SU-DHL-6 (cell line): ENCODE data around the gene COPS2.

Experiments
- H2AFZ ChIP-seq: fragments of 200-600 bp; sonication (generic); 2 replicates; pipeline ENCODE4 v1.6.1; 2014; ENCODE audit warnings: low read depth, mild to moderate bottlenecking, moderate library complexity, mixed read lengths, antibody characterized with exemption, low read length; ENCODE audit not compliant: severe bottlenecking
- H3F3A ChIP-seq: fragments of 200-600 bp; shearing (Covaris generic); 2 replicates; pipeline ENCODE4 v1.6.0; 2016; ENCODE audit warnings: antibody characterized with exemption, mild to moderate bottlenecking; ENCODE audit not compliant: insufficient read depth
- H3K27ac ChIP-seq: fragments of 200-600 bp; sonication (generic); 2 replicates; pipeline ENCODE4 v1.5.1; 2016; ENCODE audit warnings: low read depth, mild to moderate bottlenecking, low read length, moderate library complexity, mixed read lengths
- H3K27me3 ChIP-seq: fragments of 200-600 bp; sonication (generic), shearing (Covaris generic); 2 replicates; pipeline ENCODE4 v1.6.0; 2014; ENCODE audit warnings: mild to moderate bottlenecking, low read length
- H3K36me3 ChIP-seq: fragments of 200-600 bp; sonication (generic); 2 replicates; pipeline ENCODE4 v1.6.1; 2014; ENCODE audit warnings: mild to moderate bottlenecking, low read length, mixed read lengths
- H3K4me2 ChIP-seq: fragments of 300-600, 200-600 bp; shearing (Covaris generic), sonication (generic); 2 replicates; pipeline ENCODE4 v1.6.0; 2014; ENCODE audit warnings: low read length, low read depth, mild to moderate bottlenecking; ENCODE audit not compliant: poor library complexity, severe bottlenecking
- H3K4me3 ChIP-seq: fragments of 200-600 bp; sonication (generic); 2 replicates; pipeline ENCODE4 v1.5.1; 2014; ENCODE audit warnings: antibody characterized with exemption, low read length, mild to moderate bottlenecking, mixed read lengths; ENCODE audit not compliant: insufficient read depth, poor library complexity, severe bottlenecking
- H3K79me2 ChIP-seq: fragments of 200-600 bp; sonication (generic); 2 replicates; pipeline ENCODE4 v1.6.1; 2014; ENCODE audit warnings: mild to moderate bottlenecking, low read length, moderate library complexity; ENCODE audit not compliant: insufficient read depth
- H3K9ac ChIP-seq: fragments of 200-600 bp; sonication (generic); 2 replicates; pipeline ENCODE4 v1.7.0; 2014; ENCODE audit warnings: mild to moderate bottlenecking, low read length
- H3K9me2 ChIP-seq: fragments of 200-600 bp; sonication (generic); replicated peaks from 2 replicates; pipeline ENCODE4 v1.6.1; 2014; ENCODE audit warnings: low read length; ENCODE audit not compliant: insufficient read depth
- H3K9me3 ChIP-seq: fragments of 200-600 bp; sonication (generic); 2 replicates; pipeline ENCODE4 v1.6.1; 2014; ENCODE audit warnings: low read length, mixed read lengths; ENCODE audit not compliant: insufficient read depth
- H4K20me1 ChIP-seq: fragments of 200-600 bp; sonication (generic); 2 replicates; pipeline ENCODE4 v1.6.1; 2014; ENCODE audit warnings: low read depth, mild to moderate bottlenecking, antibody characterized with exemption, low read length, moderate library complexity, mixed read lengths
- CTCF ChIP-seq: fragments of 200-600 bp; sonication (generic); IDR thresholded peaks from one replicate; pipeline ENCODE4 v1.5.1; 2017; ENCODE audit warnings: antibody characterized with exemption, mild to moderate bottlenecking, low read length, moderate library complexity; ENCODE audit not compliant: insufficient read depth, poor library complexity, severe bottlenecking
- EZH2phosphoT487 ChIP-seq: fragments of 200-600 bp; sonication (generic), shearing (Covaris generic); conservative IDR thresholded peaks from 2 replicates; pipeline ENCODE4 v1.6.1; 2018; ENCODE audit warnings: mild to moderate bottlenecking, antibody characterized with exemption, low read length, moderate library complexity, mixed read lengths

COPS2 gene

GRCh38 chr15:49155110-49155833 is at the start of gene COPS2:
TSS of gene COPS2 (minus strand) at chr15:49155599. CDS start at chr15:49155578, 21 bp downstream.
- Histone ChIP-seq H3K4me2 (peak within 1 kb of the TSS; percentile 95), H3K9ac (peak within 1 kb of the TSS; percentile 88), H3K27ac (peak within 1 kb of the TSS; percentile 38), H2AFZ (peak within 1 kb of the TSS; percentile 86), H3K79me2 (peaks cover 58% of the 10 kb centered on the region), H3K9me3 (no peaks in the 10 kb centered on the region), H3K27me3 (no peaks in the 10 kb centered on the region), H3F3A (no peaks in the 10 kb centered on the region; the same call in 1 of the 2 replicates), H4K20me1 (peaks cover 16% of the 10 kb centered on the region), H3K36me3 (no peaks in the 10 kb centered on the region), H3K9me2 (no peaks in the 10 kb centered on the region), H3K4me3 (peak within 1 kb of the TSS; percentile 63)
- TF ChIP-seq CTCF = no peak
- TF ChIP-seq EZH2phosphoT487 = no peak

GRCh38 chr15:49200347-49200746 is 44.9 kb upstream of the COPS2 start:
- Histone ChIP-seq H3K4me3 (no peak overlapping the region), H3K9me2 (no peaks in the 10 kb centered on the region), H2AFZ (no peak overlapping the region), H3K27ac (no peak overlapping the region), H4K20me1 (0 out of 2 replicates have a peak, but pooled peaks cover 9% of the 10 kb centered on the region), H3K9ac (no peak overlapping the region), H3K36me3 (peaks cover 3% of the 10 kb centered on the region; the same call in 1 of the 2 replicates), H3K4me2 (no peak overlapping the region), H3K9me3 (no peaks in the 10 kb centered on the region), H3K79me2 (peaks cover 9% of the 10 kb centered on the region; the same call in 1 of the 2 replicates), H3F3A (no peaks in the 10 kb centered on the region), H3K27me3 (no peaks in the 10 kb centered on the region)
- TF ChIP-seq EZH2phosphoT487 (no peak), CTCF (no peak)

GRCh38 chr15:49199666-49200065 is 44.3 kb upstream of the COPS2 start:
- Histone ChIP-seq H3K4me3 (no peak overlapping the region), H4K20me1 (0 out of 2 replicates have a peak, but pooled peaks cover 9% of the 10 kb centered on the region), H3K79me2 (peaks cover 9% of the 10 kb centered on the region; the same call in 1 of the 2 replicates), H3F3A (no peaks in the 10 kb centered on the region), H3K9ac (no peak overlapping the region), H2AFZ (no peak overlapping the region), H3K4me2 (no peak overlapping the region), H3K9me2 (no peaks in the 10 kb centered on the region), H3K27ac (no peak overlapping the region), H3K27me3 (no peaks in the 10 kb centered on the region), H3K36me3 (peaks cover 3% of the 10 kb centered on the region; the same call in 1 of the 2 replicates), H3K9me3 (no peaks in the 10 kb centered on the region)
- TF ChIP-seq EZH2phosphoT487 = no peak
- TF ChIP-seq CTCF = no peak
